ENCODE results near the gene ZZZ3. TPM values are rescaled to one million over a fixed set of nuclear protein-coding genes. Genes with fewer than 3 reads are reported as not detected.
A peak's percentile ranks its signal among the peaks of the same experiment; 100 is the strongest.

Gene ZZZ3
- total and polyA plus RNA-seq, 2 experiments from 2014 or later: 43.8 to 72.6 TPM

- H3K4me3 ChIP-seq: peak overlapping the region; percentile 29
- in situ Hi-C loops (cut with MboI): no loop called here
- H3K27me3 ChIP-seq (replicated peaks; ENCODE audit: insufficient read depth): no peaks in the 10 kb centered on the region
- no peaks in the 10 kb centered on the region for H3K9me3 ChIP-seq (ENCODE audit: low read depth)
- no peak for TF ChIP-seq EZH2 (IDR thresholded peaks at IDR 0.05; ENCODE audit: insufficient read depth, poor library complexity, severe bottlenecking)
- no peak for TF ChIP-seq EZH2phosphoT487 (IDR thresholded peaks at IDR 0.05; ENCODE audit: insufficient read depth, low read depth)
- no peaks in the 10 kb centered on the region for H3K36me3 ChIP-seq (ENCODE audit: low read depth)
- peaks cover 10% of the 10 kb centered on the region; the same call in 1 of the 2 replicates for H4K20me1 ChIP-seq (ENCODE audit: insufficient read depth)
- H3K79me2 ChIP-seq (ENCODE audit: insufficient read depth): peaks cover 100% of the 10 kb centered on the region
- H3K4me1 ChIP-seq (ENCODE audit: insufficient read depth): peaks cover 68% of the 10 kb centered on the region
- peak overlapping the region; percentile 0; the same call in 1 of the 2 replicates for H3K9ac ChIP-seq
- H3K4me2 ChIP-seq (ENCODE audit: unreplicated experiment): peak overlapping the region; percentile 69
- H3F3A ChIP-seq (ENCODE audit: insufficient read depth): peaks cover 38% of the 10 kb centered on the region
- 93 to 100% methylated on average over 1 of the region's 1 CpG for WGBS, 2 experiments (ENCODE audit: low coverage in 1 of 2, low lambda C conversion rate in 2 of 2, missing lambda C conversion rate in 2 of 2)
- DNase-seq: peak; percentile 36
- no peaks in the 10 kb centered on the region for H3K9me2 ChIP-seq (ENCODE audit: insufficient read depth)
- no peak overlapping the region for H2AFZ ChIP-seq
- H3K27ac ChIP-seq: peak overlapping the region; percentile 39
Measured at GRCh38 chr1:77673716-77674355, 8.6 kb downstream of the ZZZ3 start.

- Histone ChIP-seq H3K9me2 (ENCODE audit: insufficient read depth) (no peaks in the 10 kb centered on the region), H3F3A (ENCODE audit: insufficient read depth) (peaks cover 38% of the 10 kb centered on the region), H3K27ac (peak overlapping the region; percentile 39), H3K4me3 (no peak overlapping the region), H2AFZ (no peak overlapping the region), H3K79me2 (ENCODE audit: insufficient read depth) (peaks cover 100% of the 10 kb centered on the region), H3K4me1 (ENCODE audit: insufficient read depth) (peaks cover 60% of the 10 kb centered on the region), H3K9me3 (ENCODE audit: low read depth) (no peaks in the 10 kb centered on the region), H3K9ac (no peak overlapping the region), H3K36me3 (ENCODE audit: low read depth) (no peaks in the 10 kb centered on the region), H4K20me1 (ENCODE audit: insufficient read depth) (0 out of 2 replicates have a peak, but pooled peaks cover 6% of the 10 kb centered on the region), H3K27me3 (replicated peaks; ENCODE audit: insufficient read depth) (no peaks in the 10 kb centered on the region), H3K4me2 (ENCODE audit: unreplicated experiment) (peak overlapping the region; percentile 69)
- in situ Hi-C loops (cut with MboI): no loop called here
- TF ChIP-seq EZH2 (IDR thresholded peaks at IDR 0.05; ENCODE audit: insufficient read depth, poor library complexity, severe bottlenecking) (no peak), EZH2phosphoT487 (IDR thresholded peaks at IDR 0.05; ENCODE audit: insufficient read depth, low read depth) (no peak)
- WGBS, 2 experiments (ENCODE audit: low coverage in 1 of 2, low lambda C conversion rate in 2 of 2, missing lambda C conversion rate in 2 of 2): 95 to 99% methylated on average over 6 of the region's 6 CpGs
- no peak for DNase-seq
Measured at GRCh38 chr1:77673030-77673429, 9.4 kb downstream of the ZZZ3 start.

GRCh38 chr1:77672374-77672773 is 10.1 kb downstream of the ZZZ3 start:
- TF ChIP-seq EZH2phosphoT487 (IDR thresholded peaks at IDR 0.05; ENCODE audit: insufficient read depth, low read depth) (no peak), EZH2 (IDR thresholded peaks at IDR 0.05; ENCODE audit: insufficient read depth, poor library complexity, severe bottlenecking) (no peak)
- H3K4me2 ChIP-seq (ENCODE audit: unreplicated experiment): peak overlapping the region; percentile 57
- 83 to 92% methylated on average over 2 of the region's 2 CpGs for whole genome bisulfite sequencing, 2 experiments (ENCODE audit: low coverage in 1 of 2, low lambda C conversion rate in 2 of 2, missing lambda C conversion rate in 2 of 2)
- H2AFZ ChIP-seq: no peak overlapping the region
- no peaks in the 10 kb centered on the region for H3K9me2 ChIP-seq (ENCODE audit: insufficient read depth)
- H3F3A ChIP-seq (ENCODE audit: insufficient read depth): peaks cover 38% of the 10 kb centered on the region
- H4K20me1 ChIP-seq (ENCODE audit: insufficient read depth): 0 out of 2 replicates have a peak, but pooled peaks cover 3% of the 10 kb centered on the region
- H3K79me2 ChIP-seq (ENCODE audit: insufficient read depth): peaks cover 100% of the 10 kb centered on the region
- no peaks in the 10 kb centered on the region for H3K36me3 ChIP-seq (ENCODE audit: low read depth)
- no peaks in the 10 kb centered on the region for H3K27me3 ChIP-seq (replicated peaks; ENCODE audit: insufficient read depth)
- H3K27ac ChIP-seq: peak overlapping the region; percentile 39
- no peak for DNase-seq
- 0 out of 2 replicates have a peak overlapping the region, but pooled peaks have one; percentile 20 for H3K9ac ChIP-seq
- H3K9me3 ChIP-seq (ENCODE audit: low read depth): no peaks in the 10 kb centered on the region
- H3K4me1 ChIP-seq (ENCODE audit: insufficient read depth): peaks cover 57% of the 10 kb centered on the region
- in situ Hi-C loops (cut with MboI): no loop called here
- peak overlapping the region; percentile 43 for H3K4me3 ChIP-seq

- Histone ChIP-seq H3K9me3 (ENCODE audit: low read depth) (no peaks in the 10 kb centered on the region), H3K4me3 (peak overlapping the region; percentile 43), H3F3A (ENCODE audit: insufficient read depth) (peaks cover 38% of the 10 kb centered on the region), H3K27ac (peak overlapping the region; percentile 39), H3K36me3 (ENCODE audit: low read depth) (no peaks in the 10 kb centered on the region), H3K9me2 (ENCODE audit: insufficient read depth) (no peaks in the 10 kb centered on the region), H3K27me3 (replicated peaks; ENCODE audit: insufficient read depth) (no peaks in the 10 kb centered on the region), H2AFZ (peak overlapping the region; percentile 3; the same call in 1 of the 2 replicates), H3K79me2 (ENCODE audit: insufficient read depth) (peaks cover 100% of the 10 kb centered on the region), H4K20me1 (ENCODE audit: insufficient read depth) (0 out of 2 replicates have a peak, but pooled peaks cover 3% of the 10 kb centered on the region), H3K4me1 (ENCODE audit: insufficient read depth) (peaks cover 57% of the 10 kb centered on the region), H3K9ac (0 out of 2 replicates have a peak overlapping the region, but pooled peaks have one; percentile 20), H3K4me2 (ENCODE audit: unreplicated experiment) (peak overlapping the region; percentile 57)
- no peak for TF ChIP-seq EZH2phosphoT487 (IDR thresholded peaks at IDR 0.05; ENCODE audit: insufficient read depth, low read depth)
- in situ Hi-C loops (cut with MboI): no loop called here
- 78 to 80% methylated on average over 5 of the region's 5 CpGs for WGBS, 2 experiments (ENCODE audit: low coverage in 1 of 2, low lambda C conversion rate in 2 of 2, missing lambda C conversion rate in 2 of 2)
- DNase-seq: peak; percentile 74
Measured at GRCh38 chr1:77671836-77672235, 10.6 kb downstream of the ZZZ3 start.

Measured in GM23248 (cell line).